H9 (cell line): ENCODE measurements around the gene GAS2. TPM values are rescaled to one million over a fixed set of nuclear protein-coding genes. Genes with fewer than 3 reads are reported as not detected.

Source experiments
- DNase-seq: peaks from one replicate; pipeline ENCODE4 v3.0.0-alpha.2; 2017
- H2AFZ ChIP-seq: one replicate; pipeline ENCODE4 v1.6.1; 2013; ENCODE audit warnings: mild to moderate bottlenecking, low read length, control low read depth, moderate library complexity
- H2AK5ac ChIP-seq: 2 replicates; pipeline ENCODE4 v1.6.1; 2013; ENCODE audit warnings: low read length, control low read depth, mixed read lengths; ENCODE audit not compliant: insufficient read length
- H2BK120ac ChIP-seq: one replicate; pipeline ENCODE4 v1.6.1; 2013; ENCODE audit warnings: low read depth, mild to moderate bottlenecking, low read length, control low read depth, inconsistent platforms; ENCODE audit not compliant: poor library complexity, severe bottlenecking
- H2BK12ac ChIP-seq: 2 replicates; pipeline ENCODE4 v1.6.1; 2013; ENCODE audit warnings: low read length, control low read depth, mixed read lengths, low read depth; ENCODE audit not compliant: insufficient read length
- H2BK15ac ChIP-seq: 2 replicates; pipeline ENCODE4 v1.6.1; 2013; ENCODE audit warnings: low read depth, low read length, control low read depth
- H2BK20ac ChIP-seq: one replicate; pipeline ENCODE4 v1.6.1; 2013; ENCODE audit warnings: low read depth, mild to moderate bottlenecking, low read length, control low read depth, inconsistent platforms; ENCODE audit not compliant: poor library complexity, severe bottlenecking
- H2BK5ac ChIP-seq: 2 replicates; pipeline ENCODE4 v1.6.1; 2013; ENCODE audit warnings: low read length, control low read depth, mixed read lengths; ENCODE audit not compliant: insufficient read length
- H3K14ac ChIP-seq: 2 replicates; pipeline ENCODE4 v1.6.1; 2013; ENCODE audit warnings: low read length, control low read depth; ENCODE audit not compliant: insufficient read depth
- H3K18ac ChIP-seq: 2 replicates; pipeline ENCODE4 v1.6.1; 2013; ENCODE audit warnings: low read depth, mild to moderate bottlenecking, mixed read lengths, low read length, control low read depth; ENCODE audit not compliant: insufficient read length
- H3K23ac ChIP-seq: 2 replicates; pipeline ENCODE4 v1.6.1; 2013; ENCODE audit warnings: low read length, control low read depth, mixed read lengths, low read depth; ENCODE audit not compliant: insufficient read length
- H3K23me2 ChIP-seq: 2 replicates; pipeline ENCODE4 v1.6.1; 2013; ENCODE audit warnings: low read depth, mild to moderate bottlenecking, mixed read lengths, low read length, control low read depth; ENCODE audit not compliant: insufficient read length, poor library complexity, severe bottlenecking
- H3K27ac ChIP-seq: 2 replicates; pipeline ENCODE4 v1.5.1; 2013; ENCODE audit warnings: low read length, control low read depth, mixed read lengths, low read depth; ENCODE audit not compliant: insufficient read length
- H3K27me3 ChIP-seq: 2 replicates; pipeline ENCODE4 v1.6.1; 2013; ENCODE audit warnings: low read length, control low read depth, inconsistent platforms; ENCODE audit not compliant: insufficient read depth
- H3K4ac ChIP-seq: 2 replicates; pipeline ENCODE4 v1.6.1; 2013; ENCODE audit warnings: low read depth, mild to moderate bottlenecking, control low read depth, inconsistent platforms, low read length, moderate library complexity
- H3K4me1 ChIP-seq: 2 replicates; pipeline ENCODE4 v1.6.1; 2013; ENCODE audit warnings: low read length, control low read depth, inconsistent platforms; ENCODE audit not compliant: insufficient read depth
- H3K4me2 ChIP-seq: 2 replicates; pipeline ENCODE4 v1.6.1; 2013; ENCODE audit warnings: low read length, control low read depth, mixed read lengths; ENCODE audit not compliant: insufficient read length, insufficient read depth
- H3K56ac ChIP-seq: 2 replicates; pipeline ENCODE4 v1.6.1; 2013; ENCODE audit warnings: low read depth, mild to moderate bottlenecking, mixed read lengths, low read length, control low read depth; ENCODE audit not compliant: insufficient read length
- H3K79me1 ChIP-seq: 2 replicates; pipeline ENCODE4 v1.6.1; 2013; ENCODE audit warnings: low read depth, mild to moderate bottlenecking, moderate library complexity, low read length, control low read depth, inconsistent platforms; ENCODE audit not compliant: insufficient read depth, poor library complexity, severe bottlenecking
- H3K79me2 ChIP-seq: 2 replicates; pipeline ENCODE4 v1.6.1; 2013; ENCODE audit warnings: low read length, control low read depth, inconsistent platforms; ENCODE audit not compliant: insufficient read depth
- H3K9ac ChIP-seq: 2 replicates; pipeline ENCODE4 v1.6.1; 2013; ENCODE audit warnings: low read length, control low read depth, mixed read lengths; ENCODE audit not compliant: insufficient read length; ENCODE audit errors: extremely low read depth
- H3K9me3 ChIP-seq: one replicate; pipeline ENCODE4 v1.6.1; 2013; ENCODE audit warnings: low read depth, low read length, inconsistent platforms; ENCODE audit not compliant: control insufficient read depth
- H3T11ph ChIP-seq: one replicate; pipeline ENCODE4 v1.6.1; 2013; ENCODE audit warnings: mild to moderate bottlenecking, low read length, control low read depth, inconsistent platforms
- H4K20me1 ChIP-seq: one replicate; pipeline ENCODE4 v1.6.1; 2013; ENCODE audit not compliant: control insufficient read depth, insufficient read length, insufficient read depth
- H4K5ac ChIP-seq: 2 replicates; pipeline ENCODE4 v1.6.1; 2013; ENCODE audit warnings: low read depth, mild to moderate bottlenecking, mixed read lengths, low read length, control low read depth; ENCODE audit not compliant: insufficient read length
- H4K8ac ChIP-seq: replicated peaks from 2 replicates; pipeline ENCODE4 v1.6.1; 2013; ENCODE audit warnings: low read length, control low read depth, mixed read lengths, low read depth; ENCODE audit not compliant: insufficient read length
- H4K91ac ChIP-seq: 2 replicates; pipeline ENCODE4 v1.6.1; 2013; ENCODE audit warnings: low read depth, mild to moderate bottlenecking, moderate library complexity, mixed read lengths, low read length, control low read depth; ENCODE audit not compliant: insufficient read length
- H3K27ac Mint-ChIP-seq, 3 experiments: 2 replicates in 2 of 3; 3 replicates in 1 of 3; pipeline ENCODE4 v1.8.0; 2020 to 2021; ENCODE audit warnings: mixed read lengths in 3 of 3, mild to moderate bottlenecking in 1 of 3, moderate library complexity in 1 of 3
- H3K27me3 Mint-ChIP-seq: 2 replicates; pipeline ENCODE4 v1.8.0; 2021; ENCODE audit warnings: low read depth, mild to moderate bottlenecking, moderate library complexity, mixed read lengths
- H3K36me3 Mint-ChIP-seq, 3 experiments: 2 replicates in 2 of 3; 3 replicates in 1 of 3; pipeline ENCODE4 v1.8.0; 2020 to 2021; ENCODE audit warnings: low read depth in 3 of 3, mixed read lengths in 3 of 3; ENCODE audit not compliant: insufficient read depth in 1 of 3
- H3K4me1 Mint-ChIP-seq, 2 experiments: 2 replicates each; pipeline ENCODE4 v1.8.0; 2020; ENCODE audit warnings: mixed read lengths in 2 of 2
- H3K4me3 Mint-ChIP-seq, 2 experiments: 2 replicates in 1 of 2; 3 replicates in 1 of 2; pipeline ENCODE4 v1.8.0; 2020 to 2021; ENCODE audit warnings: mild to moderate bottlenecking in 2 of 2, mixed read lengths in 2 of 2, moderate library complexity in 1 of 2
- H3K9me3 Mint-ChIP-seq, 2 experiments: 2 replicates in 1 of 2; 3 replicates in 1 of 2; pipeline ENCODE4 v1.8.0; 2020; ENCODE audit warnings: mild to moderate bottlenecking in 2 of 2, mixed read lengths in 2 of 2, moderate library complexity in 1 of 2
- CTCF ChIP-seq: fragments of 200-600 bp; sonication (generic); conservative IDR thresholded peaks from 3 replicates; pipeline ENCODE4 v1.8.0; 2021; ENCODE audit warnings: antibody characterized with exemption, mild to moderate bottlenecking
- WGBS: extraction: QIAGEN DNeasy Blood & Tissue Kit; methylation state at CpG from one replicate; pipeline ENCODE4 v1.1.7; 2013; ENCODE audit warnings: missing lambda C conversion rate, low lambda C conversion rate, mixed read lengths; ENCODE audit not compliant: insufficient read length; ENCODE audit errors: extremely low coverage; 5-methylcytosine and 5-hydroxymethylcytosine counted together
- total RNA-seq: library from RNA; stranded (reverse); gene quantifications from 2 replicates; pipeline ENCODE4 v1.2.1, GENCODE V29; 2021

Gene GAS2
- total RNA-seq, 1 experiment from 2014 or later, result 1.7 TPM

- Histone ChIP-seq H2AK5ac (no peak overlapping the region), H3K27ac (no peak overlapping the region), H3K9ac (no peak overlapping the region), H3K27me3 (no peaks in the 10 kb centered on the region), H2BK5ac (no peak overlapping the region), H3K4me1 (no peaks in the 10 kb centered on the region; the same call in 1 of the 2 replicates), H2BK15ac (no peak overlapping the region), H2BK120ac (no peak overlapping the region), H3K23me2 (no peaks in the 10 kb centered on the region), H3K9me3 (peaks cover 5% of the 10 kb centered on the region), H2AFZ (no peak overlapping the region), H3K18ac (no peak overlapping the region), H3K79me1 (no peaks in the 10 kb centered on the region), H3K4me2 (no peak overlapping the region), H4K20me1 (no peaks in the 10 kb centered on the region), H4K5ac (no peak overlapping the region), H4K8ac (no peak overlapping the region), H3K14ac (no peak overlapping the region), H3T11ph (no peak overlapping the region), H3K23ac (no peak overlapping the region), H2BK20ac (no peak overlapping the region), H2BK12ac (no peak overlapping the region), H3K79me2 (no peaks in the 10 kb centered on the region), H3K56ac (no peak overlapping the region), H3K4ac (no peak overlapping the region), H4K91ac (no peak overlapping the region)
- peaks cover 9 to 11% of the 10 kb centered on the region in 2 experiments; a peak in 4 of 5 replicates for H3K9me3 Mint-ChIP-seq
- peaks cover 4 to 5% (median 4%) of the 10 kb centered on the region in 3 experiments; a peak in 6 of 7 replicates for H3K36me3 Mint-ChIP-seq
- DNase-seq, result no peak
- H3K4me1 Mint-ChIP-seq, result peaks cover 5% of the 10 kb centered on the region in 2 experiments
- no peak for TF ChIP-seq CTCF
- WGBS, result no CpG with 5 or more reads among the region's 3 CpGs
- no peaks in the 10 kb centered on the region for H3K27me3 Mint-ChIP-seq
- no peak overlapping the region for H3K4me3 Mint-ChIP-seq
- H3K27ac Mint-ChIP-seq, result no peak overlapping the region
Measured at GRCh38 chr11:22808571-22809197, 142.3 kb downstream of the GAS2 start.
